Measurements from ENCODE around the gene IL10RB.

The IL10RB gene

DNA sequence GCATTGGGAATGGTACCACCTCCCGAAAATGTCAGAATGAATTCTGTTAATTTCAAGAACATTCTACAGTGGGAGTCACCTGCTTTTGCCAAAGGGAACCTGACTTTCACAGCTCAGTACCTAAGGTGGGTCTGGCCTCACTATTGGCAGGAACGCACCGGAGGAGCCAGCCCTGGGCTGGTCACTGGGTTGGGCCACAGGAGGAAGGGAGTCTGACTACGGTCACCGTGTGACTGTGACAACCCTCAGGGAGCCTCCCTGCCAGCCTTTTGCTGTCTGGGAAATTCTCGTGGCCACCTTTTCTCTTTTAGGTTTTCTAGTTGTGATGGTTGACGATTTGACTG is 2.2 kb downstream of the IL10RB start:
- peak; percentile 28 for DNase-seq

- peak; percentile 47 for DNase-seq
These were observed 2.7 kb downstream of the IL10RB start for GRCh38 chr21:33268737-33269441.

DNA sequence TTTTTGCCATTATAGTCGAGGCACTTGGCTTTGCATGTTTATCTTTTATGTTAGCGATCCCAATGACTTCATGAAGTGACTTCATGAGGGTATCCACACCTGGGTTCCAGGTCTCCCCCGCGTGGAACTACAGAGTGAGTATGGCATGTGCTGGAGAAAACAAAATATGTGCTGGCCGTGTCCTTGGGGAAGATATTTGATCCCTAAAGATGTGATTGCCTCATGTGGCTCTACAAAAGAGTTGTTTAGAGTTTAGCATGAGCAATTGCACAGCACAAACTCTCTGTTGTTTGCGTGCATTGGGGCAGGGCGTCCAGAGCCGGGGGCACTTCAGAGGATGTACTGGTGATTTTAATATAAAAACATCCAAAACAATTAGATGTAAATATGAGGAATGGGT is 4.8 kb downstream of the IL10RB start:
- DNase-seq = no peak

- no peak for DNase-seq
These were observed 6.9 kb downstream of the IL10RB start for GRCh38 chr21:33273044-33273443.

- DNase-seq = no peak
These were observed 12.6 kb downstream of the IL10RB start for GRCh38 chr21:33278721-33279120.

- DNase-seq = no peak
These were observed 13.2 kb downstream of the IL10RB start for GRCh38 chr21:33279330-33279820.

- no peak for DNase-seq
These were observed 15.0 kb downstream of the IL10RB start for GRCh38 chr21:33281096-33281652.

DNA sequence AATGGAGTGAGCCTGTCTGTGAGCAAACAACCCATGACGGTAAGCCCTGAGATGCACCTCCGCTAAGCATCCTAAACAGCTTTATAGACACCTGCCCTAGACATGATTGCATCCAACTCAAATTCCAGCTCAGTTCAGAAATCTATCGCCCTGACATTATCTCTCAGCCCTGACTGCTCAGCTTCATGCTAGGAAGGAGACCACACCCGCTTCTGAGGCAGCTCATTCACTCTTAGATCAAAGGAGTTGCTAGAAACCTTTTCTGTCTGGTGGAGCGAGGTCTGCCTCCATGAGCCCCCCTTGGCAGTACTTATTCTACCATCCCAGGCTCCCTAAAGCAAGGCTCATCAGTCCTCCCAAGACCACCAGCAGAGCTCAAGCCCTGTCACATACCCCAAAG is 17.0 kb downstream of the IL10RB start:
- no peak for DNase-seq

GRCh38 chr21:33286076-33286475 is 19.9 kb downstream of the IL10RB start:
- DNase-seq = no peak

- no peak for DNase-seq
These were observed 20.7 kb downstream of the IL10RB start for GRCh38 chr21:33286600-33287456.

GRCh38 chr21:33289199-33289819 is 23.1 kb downstream of the IL10RB start:
- DNase-seq = no peak

DNA sequence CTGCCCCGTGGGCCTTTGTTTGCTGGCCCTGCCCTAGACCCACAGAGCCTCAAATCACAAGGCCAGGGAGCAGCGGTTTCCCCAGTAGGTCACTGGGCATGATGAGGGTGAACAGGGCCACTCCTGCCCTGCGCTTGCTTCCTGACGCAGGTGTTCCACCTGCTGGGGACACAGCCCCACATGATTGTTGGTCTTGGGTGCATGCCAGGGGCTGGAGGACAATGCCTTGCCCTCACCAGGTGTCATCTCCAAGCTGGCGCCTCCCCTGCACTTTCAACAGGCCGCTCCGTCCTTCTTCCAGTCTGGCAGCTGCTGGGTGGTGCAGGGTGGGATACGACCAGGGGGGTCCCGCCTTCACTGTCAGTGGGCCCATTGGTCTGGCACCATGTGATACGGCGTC is 24.3 kb downstream of the IL10RB start:
- DNase-seq = no peak

DNA sequence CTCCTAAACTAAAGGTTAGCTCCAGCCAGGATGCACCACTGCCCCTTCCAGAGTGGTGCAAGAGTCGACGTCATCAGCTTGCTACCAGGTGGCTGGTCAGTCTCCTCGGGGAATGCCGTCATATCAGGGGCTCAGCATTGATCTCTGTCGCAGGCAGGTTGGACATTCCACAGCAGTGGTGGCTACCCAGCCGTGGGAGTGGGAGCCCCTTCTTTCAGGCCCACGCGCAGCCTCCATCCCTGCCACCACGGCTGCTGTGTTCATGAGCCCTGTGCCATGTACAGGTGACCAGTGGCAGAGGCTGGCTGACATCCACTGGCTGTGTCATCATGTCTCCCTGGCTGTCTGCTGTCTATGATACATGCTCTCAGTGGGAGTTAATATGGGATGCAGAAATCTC is 25.5 kb downstream of the IL10RB start:
- DNase-seq = no peak

DNA sequence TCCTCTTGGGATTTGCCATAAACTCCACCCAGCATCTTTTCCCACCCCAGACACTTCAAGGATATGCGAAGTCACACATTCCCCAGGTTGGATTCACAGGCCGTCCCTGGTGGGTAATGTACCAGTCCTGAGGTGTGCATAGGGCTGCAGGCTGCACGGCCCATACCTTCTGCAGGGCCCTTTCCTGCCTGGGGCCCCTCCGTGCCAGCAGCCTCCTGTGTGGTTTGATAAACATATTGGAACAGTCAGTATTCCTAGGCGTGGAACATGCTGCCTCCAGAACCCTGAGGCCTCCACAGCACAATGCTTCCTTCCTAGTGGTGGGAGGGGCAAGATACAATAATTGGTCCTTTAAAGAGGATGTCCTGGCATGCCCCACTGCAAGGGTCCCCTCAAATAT is 26.6 kb downstream of the IL10RB start:
- DNase-seq = no peak

- DNase-seq = no peak
These were observed 27.0 kb downstream of the IL10RB start for GRCh38 chr21:33293136-33293535.

- DNase-seq = no peak
These were observed 27.6 kb downstream of the IL10RB start for GRCh38 chr21:33293811-33294216.

DNA sequence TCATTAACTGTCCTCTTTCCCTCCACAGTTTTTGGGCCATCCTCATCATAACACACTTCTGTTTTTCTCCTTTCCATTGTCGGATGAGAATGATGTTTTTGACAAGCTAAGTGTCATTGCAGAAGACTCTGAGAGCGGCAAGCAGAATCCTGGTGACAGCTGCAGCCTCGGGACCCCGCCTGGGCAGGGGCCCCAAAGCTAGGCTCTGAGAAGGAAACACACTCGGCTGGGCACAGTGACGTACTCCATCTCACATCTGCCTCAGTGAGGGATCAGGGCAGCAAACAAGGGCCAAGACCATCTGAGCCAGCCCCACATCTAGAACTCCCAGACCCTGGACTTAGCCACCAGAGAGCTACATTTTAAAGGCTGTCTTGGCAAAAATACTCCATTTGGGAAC is 30.0 kb downstream of the IL10RB start:
- DNase-seq = peak; percentile 72

- DNase-seq = peak; percentile 66
These were observed 33.1 kb downstream of the IL10RB start for GRCh38 chr21:33299181-33299752.

DNA sequence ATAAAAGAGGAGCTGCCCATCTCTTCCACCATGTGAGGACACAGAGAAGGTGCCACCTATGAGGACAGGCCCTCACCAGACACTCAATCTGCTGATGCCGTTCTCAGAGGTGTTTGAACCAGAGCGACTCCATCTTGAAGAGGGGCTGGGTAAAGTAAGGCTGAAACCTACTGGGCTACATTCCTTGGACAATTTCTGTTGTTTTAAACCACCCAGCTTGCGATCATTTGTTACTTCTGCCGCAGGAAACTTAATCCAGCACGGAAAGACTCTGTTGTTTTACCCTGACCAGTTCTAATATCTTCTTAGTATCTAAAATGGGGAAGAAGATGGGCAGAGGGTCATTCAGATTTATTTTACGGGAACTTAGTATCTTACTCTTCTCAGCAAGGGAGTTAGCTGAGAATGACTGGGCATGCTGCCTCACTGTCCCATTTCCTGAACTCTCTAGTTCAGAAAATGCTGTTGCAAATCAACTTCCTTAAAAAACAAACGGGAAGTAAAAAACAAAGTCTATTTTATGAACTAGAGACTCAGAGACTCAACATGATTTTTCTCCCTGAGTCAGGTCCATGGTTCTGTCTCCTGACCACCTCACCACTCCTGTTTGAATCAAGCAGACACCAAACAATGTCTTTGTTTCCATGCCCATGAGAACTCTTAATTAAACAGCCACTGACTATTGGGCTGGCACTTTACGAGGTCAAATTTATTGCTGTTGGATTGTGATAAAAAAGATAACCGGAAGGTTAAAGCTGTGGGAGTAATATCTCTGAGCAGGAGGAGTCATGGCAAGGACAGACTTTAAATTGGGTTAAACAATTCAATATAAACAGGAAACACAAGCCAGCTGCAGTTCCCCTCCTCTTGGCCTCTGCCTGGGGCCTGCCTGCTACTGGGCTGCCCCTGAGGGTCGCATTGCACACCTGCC is 34.8 kb downstream of the IL10RB start:
- DNase-seq = peak; percentile 58

- DNase-seq = no peak
These were observed 35.5 kb downstream of the IL10RB start for GRCh38 chr21:33301632-33302002.

DNA sequence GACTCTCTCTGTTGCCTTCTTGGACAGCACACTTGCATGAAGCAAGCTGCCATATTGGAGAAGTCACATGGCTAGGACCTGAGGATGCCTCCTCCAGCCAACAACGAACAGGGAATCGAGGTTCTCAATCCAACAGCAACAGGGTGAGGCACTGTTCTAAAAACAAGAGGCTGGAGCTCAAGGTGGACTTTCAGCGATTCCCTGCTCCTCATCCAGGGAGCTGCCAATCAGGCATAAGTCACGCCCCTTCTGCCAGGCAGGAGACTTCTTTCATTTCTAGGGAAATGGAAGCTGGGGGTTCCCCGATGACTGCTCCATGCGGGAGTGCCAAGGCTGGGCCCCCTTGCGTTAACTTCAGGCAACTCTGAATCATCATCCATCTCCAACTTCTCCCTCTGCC is 35.9 kb downstream of the IL10RB start:
- DNase-seq = no peak

DNA sequence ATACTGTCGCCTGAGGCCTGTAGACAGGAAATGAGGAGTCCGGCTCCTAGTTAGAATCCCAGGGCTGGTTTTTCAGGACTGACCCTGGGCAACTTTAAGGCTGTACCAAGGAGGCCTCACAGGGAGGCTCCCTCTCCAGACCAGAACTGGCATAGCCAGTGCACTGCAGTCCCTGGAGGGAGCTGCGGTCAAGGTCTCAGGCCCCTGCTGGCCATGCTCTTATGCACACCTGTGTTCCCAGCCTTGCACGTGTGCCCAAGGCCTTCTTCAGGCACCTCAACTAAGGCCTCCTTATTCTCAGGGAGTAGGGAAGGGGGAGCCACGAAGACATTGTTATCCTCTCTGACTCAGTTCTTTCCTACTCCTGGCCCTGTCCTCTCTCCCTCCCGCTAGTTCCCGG is 36.6 kb downstream of the IL10RB start:
- no peak for DNase-seq

Measured in CD4-positive, alpha-beta T cell treated with Interleukin-15 for 1 hour (primary cell).